Caco-2 (cell line): ENCODE results near the gene PRKAG2. TPM values are rescaled to one million over a fixed set of nuclear protein-coding genes. Genes with fewer than 3 reads are reported as not detected.
"Not testable (repeated sequence)": the region's sequence is repeated elsewhere in the genome, so short reads cannot be mapped to it uniquely, and the experiment has no call there.

ENCODE experiments used
- BruUV-seq: library from RNA; stranded (reverse); fragments of 400-500 nt; replicated peaks from 2 replicates; lab custom pipeline; 2021; lab: Mats Ljungman, UMichigan
- CTCF ChIA-PET: fragments of 300-600 bp; sonication (Branson Sonifier 250); formaldehyde crosslinking; loops from one replicate; lab custom pipeline; 2022; ENCODE audit warnings: antibody characterized with exemption; lab: Charles Lee
- POLR2A ChIA-PET: fragments of 300-600 bp; sonication (Branson Sonifier 250); formaldehyde crosslinking; loops from one replicate; lab custom pipeline; 2022; ENCODE audit warnings: antibody characterized with exemption; lab: Charles Lee
- DNase-seq, 2 experiments: peaks; one replicate each; pipeline versions ENCODE4 v3.0.0 to v3.0.0-alpha.2; 2020 to 2022
- H3K27me3 ChIP-seq: replicated peaks from 2 replicates; pipeline ENCODE4 v1.6.0; 2011; ENCODE audit warnings: low read length; ENCODE audit not compliant: control insufficient read depth, insufficient read depth
- H3K36me3 ChIP-seq: 2 replicates; pipeline ENCODE4 v1.5.1; 2011; ENCODE audit warnings: low read length; ENCODE audit not compliant: control insufficient read depth, insufficient read depth
- H3K4me1 ChIP-seq: fragments of 250-450 bp; sonication (Bioruptor Pico); 2 replicates; pipeline ENCODE4 v1.5.1; 2020; ENCODE audit warnings: mild to moderate bottlenecking
- H3K4me3 ChIP-seq: 2 replicates; pipeline ENCODE4 v1.5.1; 2011; ENCODE audit warnings: low read depth, mild to moderate bottlenecking, control low read depth, low read length
- H3K9me3 ChIP-seq: fragments of 250-450 bp; sonication (Bioruptor Pico); 2 replicates; pipeline ENCODE4 v1.5.1; 2020; ENCODE audit warnings: mild to moderate bottlenecking, moderate library complexity
- H3K27ac Mint-ChIP-seq: one replicate; pipeline ENCODE4 v1.8.0; 2022; ENCODE audit warnings: mixed read lengths; ENCODE audit not compliant: unreplicated experiment
- H3K27me3 Mint-ChIP-seq: one replicate; pipeline ENCODE4 v1.8.0; 2022; ENCODE audit warnings: mixed read lengths; ENCODE audit not compliant: insufficient read depth, unreplicated experiment
- H3K36me3 Mint-ChIP-seq: one replicate; pipeline ENCODE4 v1.8.0; 2022; ENCODE audit warnings: mild to moderate bottlenecking, mixed read lengths; ENCODE audit not compliant: insufficient read depth, unreplicated experiment
- H3K4me1 Mint-ChIP-seq: one replicate; pipeline ENCODE4 v1.8.0; 2022; ENCODE audit warnings: low read depth, mixed read lengths; ENCODE audit not compliant: unreplicated experiment
- H3K4me3 Mint-ChIP-seq: one replicate; pipeline ENCODE4 v1.8.0; 2022; ENCODE audit warnings: mild to moderate bottlenecking, moderate library complexity, mixed read lengths; ENCODE audit not compliant: unreplicated experiment
- H3K9me3 Mint-ChIP-seq: one replicate; pipeline ENCODE4 v1.8.0; 2022; ENCODE audit warnings: mixed read lengths; ENCODE audit not compliant: unreplicated experiment
- intact Hi-C: fragments of 100-400 bp; cut with micrococcal nuclease; formaldehyde crosslinking; loops from one replicate; pipeline ENCODE4 v1.10.0; 2022; ENCODE audit not compliant: unreplicated experiment
- total RNA-seq: library from RNA; stranded (reverse); gene quantifications from 2 replicates; pipeline ENCODE4 v1.2.3, GENCODE V29; 2022
- TF ChIP-seq, protein P1 (sequence below), 2 experiments: fragments of 200-600 bp in 1 of 2; IDR thresholded peaks; 1 replicate in 1 of 2; 2 replicates in 1 of 2; pipeline versions ENCODE4 v1.5.1 to v1.8.0; 2011 to 2022; ENCODE audit warnings: antibody characterized with exemption in 1 of 2, control low read depth in 1 of 2, inconsistent platforms in 1 of 2, low read depth in 1 of 2, low read length in 1 of 2, mild to moderate bottlenecking in 1 of 2, moderate library complexity in 1 of 2; ENCODE audit not compliant: insufficient read depth in 1 of 2, severe bottlenecking in 1 of 2, unreplicated experiment in 1 of 2

Gene PRKAG2
- total RNA-seq, 1 experiment from 2014 or later: 15.9 TPM

GRCh38 chr7:151800391-151800790, 76.5 kb downstream of the PRKAG2 start:
- no peaks in the 10 kb centered on the region for H3K27me3 Mint-ChIP-seq
- H3K27ac Mint-ChIP-seq: no peak overlapping the region
- no peak overlapping the region for H3K4me3 Mint-ChIP-seq
- ChIA-PET CTCF (no interaction called here), POLR2A (no interaction called here)
- Histone ChIP-seq H3K36me3 (no peaks in the 10 kb centered on the region), H3K4me1 (peaks cover 7% of the 10 kb centered on the region; the same call in 1 of the 2 replicates), H3K4me3 (no peak overlapping the region), H3K27me3 (no peaks in the 10 kb centered on the region), H3K9me3 (no peaks in the 10 kb centered on the region)
- no peaks in the 10 kb centered on the region for H3K36me3 Mint-ChIP-seq
- H3K4me1 Mint-ChIP-seq: no peaks in the 10 kb centered on the region
- TF ChIP-seq, protein P1, sequence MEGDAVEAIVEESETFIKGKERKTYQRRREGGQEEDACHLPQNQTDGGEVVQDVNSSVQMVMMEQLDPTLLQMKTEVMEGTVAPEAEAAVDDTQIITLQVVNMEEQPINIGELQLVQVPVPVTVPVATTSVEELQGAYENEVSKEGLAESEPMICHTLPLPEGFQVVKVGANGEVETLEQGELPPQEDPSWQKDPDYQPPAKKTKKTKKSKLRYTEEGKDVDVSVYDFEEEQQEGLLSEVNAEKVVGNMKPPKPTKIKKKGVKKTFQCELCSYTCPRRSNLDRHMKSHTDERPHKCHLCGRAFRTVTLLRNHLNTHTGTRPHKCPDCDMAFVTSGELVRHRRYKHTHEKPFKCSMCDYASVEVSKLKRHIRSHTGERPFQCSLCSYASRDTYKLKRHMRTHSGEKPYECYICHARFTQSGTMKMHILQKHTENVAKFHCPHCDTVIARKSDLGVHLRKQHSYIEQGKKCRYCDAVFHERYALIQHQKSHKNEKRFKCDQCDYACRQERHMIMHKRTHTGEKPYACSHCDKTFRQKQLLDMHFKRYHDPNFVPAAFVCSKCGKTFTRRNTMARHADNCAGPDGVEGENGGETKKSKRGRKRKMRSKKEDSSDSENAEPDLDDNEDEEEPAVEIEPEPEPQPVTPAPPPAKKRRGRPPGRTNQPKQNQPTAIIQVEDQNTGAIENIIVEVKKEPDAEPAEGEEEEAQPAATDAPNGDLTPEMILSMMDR (IDR thresholded peaks at IDR 0.05; ENCODE audit: insufficient read depth in 1 of 2, low read depth in 1 of 2, low read length in 1 of 2, severe bottlenecking in 1 of 2, unreplicated experiment in 1 of 2): no peak
- DNase-seq: no peak
- H3K9me3 Mint-ChIP-seq: no peaks in the 10 kb centered on the region
- intact Hi-C loops: no loop called here
- BruUV-seq: no TSS peak

- no peaks in the 10 kb centered on the region for H3K27me3 ChIP-seq
- H3K27ac Mint-ChIP-seq: no peak overlapping the region
- H3K4me3 ChIP-seq: no peak overlapping the region
- BruUV-seq: no TSS peak
- peaks cover 7% of the 10 kb centered on the region; the same call in 1 of the 2 replicates for H3K4me1 ChIP-seq
- H3K9me3 ChIP-seq: no peaks in the 10 kb centered on the region
- no peaks in the 10 kb centered on the region for H3K27me3 Mint-ChIP-seq
- no peak overlapping the region for H3K4me3 Mint-ChIP-seq
- no peaks in the 10 kb centered on the region for H3K36me3 Mint-ChIP-seq
- no peak for DNase-seq
- ChIA-PET POLR2A (no interaction called here), CTCF (no interaction called here)
- H3K4me1 Mint-ChIP-seq: no peaks in the 10 kb centered on the region
- H3K36me3 ChIP-seq: no peaks in the 10 kb centered on the region
- intact Hi-C loops: no loop called here
- TF ChIP-seq, protein P1 (IDR thresholded peaks at IDR 0.05; ENCODE audit: insufficient read depth in 1 of 2, low read depth in 1 of 2, low read length in 1 of 2, severe bottlenecking in 1 of 2, unreplicated experiment in 1 of 2): no peak
- H3K9me3 Mint-ChIP-seq: no peaks in the 10 kb centered on the region
These were observed 77.4 kb downstream of the PRKAG2 start for GRCh38 chr7:151799506-151799905.

DNA sequence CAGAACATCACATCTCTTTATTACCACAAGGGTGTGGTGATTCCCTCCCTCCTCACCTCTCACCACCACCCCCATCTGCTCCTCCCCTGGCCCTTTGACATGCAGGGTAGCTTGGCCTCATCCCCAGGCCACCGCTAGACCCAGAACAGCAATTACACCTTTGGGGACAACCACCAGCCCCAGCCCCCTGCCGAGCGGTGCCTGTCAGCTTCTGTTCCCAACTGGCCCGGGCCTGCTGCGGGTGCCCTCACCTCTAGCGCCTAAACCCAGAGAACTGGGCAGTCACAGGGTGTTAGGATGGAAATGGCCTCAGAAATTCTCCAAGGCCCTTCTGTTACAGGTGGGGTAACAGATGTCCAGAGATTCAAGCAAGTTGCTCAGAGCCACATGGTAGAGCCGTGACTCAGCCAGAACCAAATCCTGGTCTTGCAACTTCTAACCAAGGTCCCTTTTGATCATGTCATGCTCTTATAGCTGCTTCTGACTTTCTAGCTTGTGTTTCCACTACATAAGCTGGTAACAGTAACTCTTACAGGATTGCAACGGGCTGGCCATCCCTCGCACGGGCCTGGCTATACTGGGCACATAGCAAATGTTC, 78.0 kb downstream of the PRKAG2 start:
- no peak for DNase-seq
- H3K27ac Mint-ChIP-seq: no peak overlapping the region
- TF ChIP-seq, protein P1 (IDR thresholded peaks at IDR 0.05; ENCODE audit: insufficient read depth in 1 of 2, low read depth in 1 of 2, low read length in 1 of 2, severe bottlenecking in 1 of 2, unreplicated experiment in 1 of 2): no peak
- intact Hi-C loops: no loop called here
- no peak overlapping the region for H3K4me3 ChIP-seq
- H3K4me1 ChIP-seq: peaks cover 7% of the 10 kb centered on the region; the same call in 1 of the 2 replicates
- no peaks in the 10 kb centered on the region for H3K9me3 Mint-ChIP-seq
- POLR2A ChIA-PET: no interaction called here
- no peaks in the 10 kb centered on the region for H3K27me3 ChIP-seq
- no peaks in the 10 kb centered on the region for H3K36me3 Mint-ChIP-seq
- H3K4me3 Mint-ChIP-seq: no peak overlapping the region
- no peaks in the 10 kb centered on the region for H3K36me3 ChIP-seq
- H3K9me3 ChIP-seq: no peaks in the 10 kb centered on the region
- no peaks in the 10 kb centered on the region for H3K27me3 Mint-ChIP-seq
- CTCF ChIA-PET: no interaction called here
- no TSS peak for BruUV-seq
- no peaks in the 10 kb centered on the region for H3K4me1 Mint-ChIP-seq

- H3K4me1 ChIP-seq, H3K27me3 ChIP-seq, H3K36me3 Mint-ChIP-seq, intact Hi-C loops, POLR2A ChIA-PET, H3K27ac Mint-ChIP-seq, H3K9me3 Mint-ChIP-seq, H3K27me3 Mint-ChIP-seq, H3K36me3 ChIP-seq, H3K4me1 Mint-ChIP-seq, DNase-seq, H3K4me3 Mint-ChIP-seq, BruUV-seq, H3K9me3 ChIP-seq, H3K4me3 ChIP-seq: not testable (repeated sequence)
- CTCF ChIA-PET: interaction anchor here (1.0 kb wide), 1 partner anchor 15 kb away, joined by 3 read pairs; no protein-coding TSS in a partner anchor
These were observed 79.1 kb downstream of the PRKAG2 start for GRCh38 chr7:151797667-151798307.
